Mesendoderm (in vitro differentiated cells): ENCODE results near the gene P2RX4.
A peak's percentile ranks its signal among the peaks of the same experiment; 100 is the strongest.
"Not testable (repeated sequence)": the region's sequence is repeated elsewhere in the genome, so short reads cannot be mapped to it uniquely, and the experiment has no call there.

Experiments used
- DNase-seq: peaks from one replicate; pipeline ENCODE4 v3.0.0; 2013
- H2AK5ac ChIP-seq: 2 replicates; pipeline ENCODE4 v1.6.1; 2013; ENCODE audit warnings: low read length, inconsistent platforms
- H2BK120ac ChIP-seq: 2 replicates; pipeline ENCODE4 v1.6.1; 2013; ENCODE audit warnings: low read depth, mild to moderate bottlenecking, low read length, moderate library complexity, mixed read lengths
- H2BK15ac ChIP-seq: replicated peaks from 2 replicates; pipeline ENCODE4 v1.6.1; 2013; ENCODE audit warnings: low read depth, mild to moderate bottlenecking, moderate library complexity
- H2BK5ac ChIP-seq: 2 replicates; pipeline ENCODE4 v1.6.1; 2013; ENCODE audit warnings: low read length, inconsistent platforms
- H3K18ac ChIP-seq: 2 replicates; pipeline ENCODE4 v1.6.1; 2013; ENCODE audit warnings: mild to moderate bottlenecking, low read length, mixed read lengths
- H3K23ac ChIP-seq: one replicate; pipeline ENCODE4 v1.6.1; 2013; ENCODE audit warnings: low read length
- H3K27ac ChIP-seq: 2 replicates; pipeline ENCODE4 v1.5.1; 2013; ENCODE audit warnings: low read depth, mild to moderate bottlenecking, inconsistent platforms, low read length, moderate library complexity
- H3K27me3 ChIP-seq: 2 replicates; pipeline ENCODE4 v1.6.1; 2013; ENCODE audit warnings: low read length, control low read depth, mild to moderate bottlenecking, inconsistent platforms; ENCODE audit not compliant: insufficient read depth, poor library complexity
- H3K36me3 ChIP-seq: 2 replicates; pipeline ENCODE4 v1.6.1; 2013; ENCODE audit warnings: low read length, inconsistent platforms; ENCODE audit not compliant: control insufficient read depth, insufficient read depth
- H3K4ac ChIP-seq: one replicate; pipeline ENCODE4 v1.6.1; 2013; ENCODE audit warnings: low read depth, mild to moderate bottlenecking, low read length, moderate library complexity
- H3K4me1 ChIP-seq: 2 replicates; pipeline ENCODE4 v1.6.1; 2013; ENCODE audit warnings: low read depth, low read length, inconsistent platforms; ENCODE audit not compliant: control insufficient read depth
- H3K4me2 ChIP-seq: 2 replicates; pipeline ENCODE4 v1.6.1; 2013; ENCODE audit warnings: low read length
- H3K4me3 ChIP-seq: 2 replicates; pipeline ENCODE4 v1.5.1; 2013; ENCODE audit warnings: mild to moderate bottlenecking, low read length
- H3K56ac ChIP-seq: one replicate; pipeline ENCODE4 v1.6.1; 2013; ENCODE audit warnings: low read length
- H3K79me1 ChIP-seq: 2 replicates; pipeline ENCODE4 v1.6.1; 2013; ENCODE audit warnings: low read length, inconsistent platforms
- H3K79me2 ChIP-seq: 2 replicates; pipeline ENCODE4 v1.6.1; 2013; ENCODE audit warnings: mild to moderate bottlenecking, low read length; ENCODE audit not compliant: control insufficient read depth, insufficient read depth
- H3K9ac ChIP-seq: 2 replicates; pipeline ENCODE4 v1.6.1; 2013; ENCODE audit warnings: low read length, inconsistent platforms
- H4K5ac ChIP-seq: one replicate; pipeline ENCODE4 v1.6.1; 2013; ENCODE audit warnings: low read length
- H4K8ac ChIP-seq: one replicate; pipeline ENCODE4 v1.6.1; 2013; ENCODE audit warnings: low read depth, mild to moderate bottlenecking, control low read depth, low read length, moderate library complexity
- WGBS: extraction: QIAGEN DNeasy Blood & Tissue Kit; methylation state at CpG from one replicate; pipeline ENCODE4 v1.1.7; 2013; ENCODE audit warnings: low lambda C conversion rate, missing lambda C conversion rate; ENCODE audit not compliant: insufficient coverage; ENCODE audit errors: extremely low coverage; 5-methylcytosine and 5-hydroxymethylcytosine counted together

P2RX4 gene

DNA sequence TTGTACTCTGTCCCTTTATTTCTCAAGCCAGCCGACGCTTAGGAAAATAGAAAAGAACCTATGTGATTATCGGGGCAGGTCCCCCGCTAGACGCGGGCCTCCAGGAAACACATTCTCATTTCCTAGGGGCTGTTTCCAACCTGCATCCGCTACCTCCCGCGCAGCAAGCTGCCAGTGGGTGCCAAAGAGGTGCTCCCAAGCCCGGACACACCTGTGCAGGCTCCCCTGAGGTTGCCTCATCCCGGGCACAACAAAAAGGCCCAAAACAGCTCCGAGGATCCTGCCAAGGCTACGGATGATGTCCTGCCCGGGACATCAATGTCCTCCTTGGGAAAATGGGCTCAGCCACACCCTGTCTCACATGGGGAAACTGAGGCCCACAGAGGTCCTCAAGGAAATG, 71.2 kb downstream of the P2RX4 start:
- Histone ChIP-seq H3K4me1 (peaks cover 16% of the 10 kb centered on the region), H2BK5ac (peak overlapping the region; percentile 53), H2BK15ac (peak overlapping the region; percentile 21), H3K27ac (peak overlapping the region; percentile 50), H3K56ac (peak overlapping the region; percentile 12), H3K79me2 (peaks cover 46% of the 10 kb centered on the region), H2BK120ac (peak overlapping the region; percentile 89), H3K79me1 (peaks cover 16% of the 10 kb centered on the region), H3K18ac (peak overlapping the region; percentile 28), H3K4ac (peak overlapping the region; percentile 38)
- H4K8ac ChIP-seq, H3K36me3 ChIP-seq, H3K27me3 ChIP-seq, H2AK5ac ChIP-seq, H3K4me3 ChIP-seq, H3K9ac ChIP-seq, H3K4me2 ChIP-seq, DNase-seq, H3K23ac ChIP-seq, H4K5ac ChIP-seq: not testable (repeated sequence)
- no CpG with 5 or more reads among the region's 14 CpGs for WGBS

DNA sequence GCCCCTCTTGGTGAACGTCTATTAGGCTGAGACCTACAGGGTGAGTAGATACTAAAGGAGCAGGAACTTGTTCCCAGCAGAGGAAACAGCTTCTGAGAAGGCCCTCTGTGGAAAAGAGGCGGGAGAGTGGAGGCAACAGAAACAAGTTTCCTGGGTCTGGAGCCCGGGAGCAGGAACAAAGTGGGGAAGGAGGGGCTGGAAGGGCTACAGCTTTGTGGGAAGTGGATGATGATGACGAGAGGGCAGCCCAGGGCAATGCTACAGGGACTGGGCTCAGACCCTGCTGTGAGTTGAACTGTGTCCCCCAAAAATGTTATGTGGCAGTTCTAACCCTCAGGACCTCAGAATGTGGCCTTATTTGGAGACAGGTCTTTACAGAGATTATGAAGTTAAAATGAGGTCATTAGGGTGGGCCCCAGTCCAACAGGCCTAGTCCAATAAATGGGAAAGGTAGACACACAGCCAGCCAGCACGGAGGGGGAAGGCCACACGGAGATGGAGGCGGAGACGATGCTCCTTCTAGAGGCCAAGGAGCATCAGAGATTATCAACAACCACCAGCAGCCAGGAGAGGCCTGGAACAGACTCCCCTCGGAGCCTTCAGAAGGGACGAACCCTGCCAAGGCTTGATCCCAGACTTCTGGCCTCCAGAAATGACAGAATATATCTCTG, 72.3 kb downstream of the P2RX4 start:
- WGBS: no CpG with 5 or more reads among the region's 10 CpGs
- no peak overlapping the region for H3K23ac ChIP-seq
- peaks cover 1% of the 10 kb centered on the region for H3K36me3 ChIP-seq
- no peak overlapping the region for H3K9ac ChIP-seq
- H3K27ac ChIP-seq: peak overlapping the region; percentile 63
- no peak overlapping the region for H4K8ac ChIP-seq
- peak; percentile 30 for DNase-seq
- peak overlapping the region; percentile 46 for H2BK120ac ChIP-seq
- H3K18ac ChIP-seq: peak overlapping the region; percentile 35
- peak overlapping the region; percentile 65 for H2AK5ac ChIP-seq
- H2BK5ac ChIP-seq: peak overlapping the region; percentile 82
- H3K4ac ChIP-seq: peak overlapping the region; percentile 73
- no peak overlapping the region for H3K4me3 ChIP-seq
- H3K4me1 ChIP-seq: peaks cover 16% of the 10 kb centered on the region
- peak overlapping the region; percentile 73 for H4K5ac ChIP-seq
- no peaks in the 10 kb centered on the region for H3K27me3 ChIP-seq
- H3K4me2 ChIP-seq: no peak overlapping the region
- H3K79me1 ChIP-seq: peaks cover 13% of the 10 kb centered on the region
- H3K56ac ChIP-seq: peak overlapping the region; percentile 78
- H3K79me2 ChIP-seq: peaks cover 46% of the 10 kb centered on the region
- no peak overlapping the region for H2BK15ac ChIP-seq

DNA sequence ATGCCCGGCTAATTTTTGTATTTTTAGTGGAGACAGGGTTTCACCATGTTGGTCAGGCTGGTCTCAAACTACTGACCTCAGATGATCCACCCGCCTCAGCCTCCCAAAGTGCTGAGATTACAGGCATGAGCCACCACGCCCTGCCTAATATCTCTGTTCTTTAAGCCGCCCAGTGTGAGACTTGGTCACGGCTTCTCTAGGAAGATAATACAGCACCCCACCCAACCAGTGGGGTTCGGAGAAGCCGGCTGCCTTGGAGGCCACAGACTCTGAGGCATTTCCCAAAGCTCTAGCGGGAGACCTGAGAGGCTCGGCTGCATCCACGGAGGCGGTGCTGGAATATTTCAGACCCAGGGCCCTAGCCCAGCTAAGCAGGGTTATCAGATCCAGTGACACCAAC, 73.0 kb downstream of the P2RX4 start:
- H2BK120ac ChIP-seq: not testable (repeated sequence)
- WGBS: no CpG with 5 or more reads among the region's 11 CpGs

DNA sequence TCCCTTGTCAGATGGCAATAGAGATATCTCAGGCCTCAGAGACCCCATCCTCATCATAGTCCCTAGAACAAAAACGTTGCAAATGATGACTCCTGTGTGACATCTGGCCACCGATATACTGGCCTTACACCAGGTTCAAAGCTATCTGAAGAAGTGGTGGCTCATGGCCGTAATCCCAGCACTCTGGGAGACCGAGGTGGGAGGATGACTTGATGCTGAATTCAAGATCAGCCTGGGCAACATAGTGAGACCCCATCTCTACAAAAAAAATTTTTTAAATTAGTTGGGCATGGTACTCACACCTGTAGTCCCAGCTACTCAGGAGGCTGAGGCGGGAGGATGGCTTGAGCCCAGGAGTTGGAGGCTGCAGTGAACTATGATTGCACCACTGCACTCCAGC, 73.5 kb downstream of the P2RX4 start:
- H2BK5ac ChIP-seq: peak overlapping the region; percentile 14
- no peak overlapping the region for H3K4me3 ChIP-seq
- no peak overlapping the region for H3K18ac ChIP-seq
- H3K4me2 ChIP-seq: no peak overlapping the region
- peak overlapping the region; percentile 13 for H3K9ac ChIP-seq
- no peak for DNase-seq
- no peak overlapping the region for H2AK5ac ChIP-seq
- no peaks in the 10 kb centered on the region for H3K27me3 ChIP-seq
- no peak overlapping the region for H4K5ac ChIP-seq
- H3K56ac ChIP-seq: no peak overlapping the region
- no peak overlapping the region for H2BK120ac ChIP-seq
- H3K4me1 ChIP-seq: peaks cover 21% of the 10 kb centered on the region
- no peak overlapping the region for H4K8ac ChIP-seq
- peak overlapping the region; percentile 6 for H3K4ac ChIP-seq
- H2BK15ac ChIP-seq: no peak overlapping the region
- H3K23ac ChIP-seq: no peak overlapping the region
- H3K79me1 ChIP-seq: peaks cover 20% of the 10 kb centered on the region
- H3K27ac ChIP-seq: peak overlapping the region; percentile 47
- H3K36me3 ChIP-seq: peaks cover 1% of the 10 kb centered on the region
- peaks cover 47% of the 10 kb centered on the region for H3K79me2 ChIP-seq
- WGBS: no CpG with 5 or more reads among the region's 5 CpGs

More for the DNA sequence above, 73.0 kb downstream of the P2RX4 start:
- Histone ChIP-seq H3K79me2 (peaks cover 47% of the 10 kb centered on the region), H3K79me1 (peaks cover 16% of the 10 kb centered on the region), H3K4me1 (peaks cover 16% of the 10 kb centered on the region), H3K27ac (peak overlapping the region; percentile 47)
- not testable (repeated sequence) for H3K56ac ChIP-seq, H2BK5ac ChIP-seq, H3K4ac ChIP-seq, H3K23ac ChIP-seq, H4K8ac ChIP-seq, H3K27me3 ChIP-seq, H3K36me3 ChIP-seq, H2BK15ac ChIP-seq, H4K5ac ChIP-seq, H3K18ac ChIP-seq, H3K4me2 ChIP-seq, H3K9ac ChIP-seq, H2AK5ac ChIP-seq, H3K4me3 ChIP-seq
- peak; percentile 54 for DNase-seq
